Neural crest cell (in vitro differentiated cells): ENCODE data around the gene GSC. TPM values are rescaled to one million over a fixed set of nuclear protein-coding genes. Genes with fewer than 3 reads are reported as not detected.
A peak's percentile ranks its signal among the peaks of the same experiment; 100 is the strongest.
"Not testable (repeated sequence)": the region's sequence is repeated elsewhere in the genome, so short reads cannot be mapped to it uniquely, and the experiment has no call there.

ENCODE experiments used
- DNase-seq: peaks from one replicate; pipeline ENCODE4 v3.0.0; 2021; ENCODE audit warnings: low read depth, mixed read lengths, low spot score
- H3K27ac Mint-ChIP-seq: one replicate; pipeline ENCODE4 v1.8.0; 2021; ENCODE audit warnings: mild to moderate bottlenecking, mixed read lengths; ENCODE audit not compliant: unreplicated experiment
- H3K27me3 Mint-ChIP-seq: 2 replicates; pipeline ENCODE4 v1.8.0; 2021; ENCODE audit warnings: low read depth, mild to moderate bottlenecking, mixed read lengths
- H3K36me3 Mint-ChIP-seq: 2 replicates; pipeline ENCODE4 v1.8.0; 2021; ENCODE audit warnings: low read depth, mild to moderate bottlenecking, mixed read lengths
- H3K4me1 Mint-ChIP-seq: 2 replicates; pipeline ENCODE4 v1.8.0; 2021; ENCODE audit warnings: mixed read lengths
- H3K4me3 Mint-ChIP-seq: one replicate; pipeline ENCODE4 v1.8.0; 2021; ENCODE audit warnings: mild to moderate bottlenecking, mixed read lengths
- H3K9me3 Mint-ChIP-seq: 2 replicates; pipeline ENCODE4 v1.8.0; 2021; ENCODE audit warnings: mixed read lengths
- long read RNA-seq: library from polyadenylated mRNA; unstranded; transcript quantifications from one replicate; pipeline ENCODE4 v2.0.0, GENCODE V29; 2020
- total RNA-seq: library from RNA; stranded (reverse); gene quantifications from 2 replicates; pipeline ENCODE4 v1.2.1, GENCODE V29; 2021
- TF ChIP-seq, protein P1 (sequence below): fragments of 200-600 bp; sonication (generic); conservative IDR thresholded peaks from 2 replicates; pipeline ENCODE4 v1.5.0; 2021; ENCODE audit warnings: antibody characterized with exemption, mild to moderate bottlenecking

Gene GSC
- not detected in 2 replicates for total RNA-seq
- long read RNA-seq, result 0 reads

- peak; percentile 44 for DNase-seq
- Mint-ChIP-seq H3K27me3 (peaks cover 98% of the 10 kb centered on the region), H3K27ac (no peak within 1 kb of the TSS), H3K4me1 (peaks cover 42% of the 10 kb centered on the region), H3K36me3 (peaks cover 3% of the 10 kb centered on the region), H3K9me3 (no peaks in the 10 kb centered on the region), H3K4me3 (peak within 1 kb of the TSS; percentile 77)
- TF ChIP-seq, protein P1, sequence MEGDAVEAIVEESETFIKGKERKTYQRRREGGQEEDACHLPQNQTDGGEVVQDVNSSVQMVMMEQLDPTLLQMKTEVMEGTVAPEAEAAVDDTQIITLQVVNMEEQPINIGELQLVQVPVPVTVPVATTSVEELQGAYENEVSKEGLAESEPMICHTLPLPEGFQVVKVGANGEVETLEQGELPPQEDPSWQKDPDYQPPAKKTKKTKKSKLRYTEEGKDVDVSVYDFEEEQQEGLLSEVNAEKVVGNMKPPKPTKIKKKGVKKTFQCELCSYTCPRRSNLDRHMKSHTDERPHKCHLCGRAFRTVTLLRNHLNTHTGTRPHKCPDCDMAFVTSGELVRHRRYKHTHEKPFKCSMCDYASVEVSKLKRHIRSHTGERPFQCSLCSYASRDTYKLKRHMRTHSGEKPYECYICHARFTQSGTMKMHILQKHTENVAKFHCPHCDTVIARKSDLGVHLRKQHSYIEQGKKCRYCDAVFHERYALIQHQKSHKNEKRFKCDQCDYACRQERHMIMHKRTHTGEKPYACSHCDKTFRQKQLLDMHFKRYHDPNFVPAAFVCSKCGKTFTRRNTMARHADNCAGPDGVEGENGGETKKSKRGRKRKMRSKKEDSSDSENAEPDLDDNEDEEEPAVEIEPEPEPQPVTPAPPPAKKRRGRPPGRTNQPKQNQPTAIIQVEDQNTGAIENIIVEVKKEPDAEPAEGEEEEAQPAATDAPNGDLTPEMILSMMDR, result no peak
These were observed at the start of gene GSC for GRCh38 chr14:94769391-94770250. Gene GSC, minus strand, starts transcription at chr14:94770113. Its CDS starts 98 bp downstream, at chr14:94770015.

DNA sequence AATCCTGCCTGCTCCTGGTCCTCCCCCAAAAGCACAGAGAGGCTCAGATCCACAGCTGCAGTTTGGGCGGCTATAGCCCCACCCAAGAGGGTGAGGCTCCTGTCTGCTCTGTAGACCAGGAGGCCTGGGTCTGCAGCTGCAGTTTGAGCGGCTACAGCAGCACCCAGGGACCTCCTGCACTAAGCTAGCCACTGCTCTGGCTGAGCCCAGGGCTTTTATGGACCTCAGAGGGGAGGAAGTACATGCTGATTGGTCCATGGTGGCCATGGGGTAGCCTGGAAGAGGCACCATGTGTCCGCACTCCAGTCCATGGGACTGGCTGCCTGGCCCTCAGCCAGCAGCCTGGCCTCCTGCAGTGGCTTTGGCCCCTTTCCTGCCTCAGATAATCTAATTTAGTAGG is 49.6 kb upstream of the GSC start:
- H3K27ac Mint-ChIP-seq, result no peak overlapping the region

GRCh38 chr14:94816113-94816512 is 46.2 kb upstream of the GSC start:
- Mint-ChIP-seq H3K4me3 (no peak overlapping the region), H3K4me1 (no peaks in the 10 kb centered on the region), H3K27ac (no peak overlapping the region), H3K27me3 (no peaks in the 10 kb centered on the region), H3K36me3 (no peaks in the 10 kb centered on the region), H3K9me3 (no peaks in the 10 kb centered on the region)
- DNase-seq, result no peak
- TF ChIP-seq, protein P1, result no peak

More for the DNA sequence above, 49.6 kb upstream of the GSC start:
- no peak for DNase-seq
- H3K27me3 Mint-ChIP-seq, result no peaks in the 10 kb centered on the region
- H3K9me3 Mint-ChIP-seq, result peaks cover 3% of the 10 kb centered on the region
- TF ChIP-seq, protein P1, result no peak
- H3K4me1 Mint-ChIP-seq, result no peaks in the 10 kb centered on the region
- peaks cover 4% of the 10 kb centered on the region for H3K36me3 Mint-ChIP-seq
- H3K4me3 Mint-ChIP-seq, result no peak overlapping the region

DNA sequence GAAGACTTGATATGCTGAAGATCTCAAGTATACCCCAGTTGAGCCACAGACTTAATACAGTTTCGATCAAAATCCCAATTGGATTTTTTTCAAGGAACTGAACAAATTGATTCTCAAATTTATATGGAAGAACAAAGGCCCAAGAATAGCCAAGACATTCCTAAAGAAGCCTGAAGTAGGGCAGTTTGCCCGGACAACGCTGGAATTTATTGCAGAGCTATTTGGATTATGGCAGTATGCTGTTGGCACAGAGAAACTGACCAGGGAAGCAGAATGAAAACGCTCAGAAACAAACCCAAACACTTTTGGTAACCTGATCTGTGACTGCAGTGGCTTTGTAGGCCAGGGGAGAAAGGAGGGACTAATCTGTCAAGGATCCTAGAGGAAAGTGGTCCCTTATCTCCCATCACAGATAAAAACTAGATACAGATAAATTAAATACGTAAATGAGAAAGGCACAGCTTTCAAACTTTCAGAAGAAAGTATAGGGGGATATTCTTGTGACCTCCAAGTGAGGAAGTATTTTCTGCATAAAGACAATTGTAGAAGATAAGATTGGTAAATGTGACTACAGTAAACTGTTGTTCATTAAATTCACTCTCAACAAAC is 35.9 kb upstream of the GSC start:
- no peaks in the 10 kb centered on the region for H3K4me1 Mint-ChIP-seq
- H3K27ac Mint-ChIP-seq, result no peak overlapping the region
- no peaks in the 10 kb centered on the region for H3K36me3 Mint-ChIP-seq
- H3K4me3 Mint-ChIP-seq, result no peak overlapping the region
- H3K9me3 Mint-ChIP-seq, result no peaks in the 10 kb centered on the region
- DNase-seq, result no peak
- peaks cover 12% of the 10 kb centered on the region for H3K27me3 Mint-ChIP-seq
- TF ChIP-seq, protein P1, result no peak

- Mint-ChIP-seq H3K4me1 (no peaks in the 10 kb centered on the region), H3K9me3 (no peaks in the 10 kb centered on the region), H3K27ac (no peak overlapping the region), H3K27me3 (peaks cover 6% of the 10 kb centered on the region), H3K36me3 (no peaks in the 10 kb centered on the region), H3K4me3 (no peak overlapping the region)
- TF ChIP-seq, protein P1, result no peak
- DNase-seq, result no peak
These were observed 31.3 kb upstream of the GSC start for GRCh38 chr14:94801225-94801624.

GRCh38 chr14:94800764-94801163 is 30.9 kb upstream of the GSC start:
- H3K27ac Mint-ChIP-seq, H3K27me3 Mint-ChIP-seq, H3K36me3 Mint-ChIP-seq, H3K4me3 Mint-ChIP-seq, DNase-seq, H3K9me3 Mint-ChIP-seq, H3K4me1 Mint-ChIP-seq: not testable (repeated sequence)
